HepG2 (cell line): ENCODE measurements around the gene APLP1. TPM values are rescaled to one million over a fixed set of nuclear protein-coding genes. Genes with fewer than 3 reads are reported as not detected.

Experiments
- CREM ChIP-seq, 2 experiments: sonication (generic) in 1 of 2; formaldehyde crosslinking in 1 of 2; IDR thresholded peaks; 2 replicates each; pipeline versions ENCODE4 v1.4.0 to v1.6.1; 2016 to 2020; ENCODE audit warnings: antibody characterized with exemption in 1 of 2, mild to moderate bottlenecking in 1 of 2, missing genetic modification reagents in 1 of 2
- PHF21A ChIP-seq: sonication (generic); formaldehyde crosslinking; IDR thresholded peaks from 2 replicates; pipeline ENCODE4 v1.5.0; 2020; ENCODE audit warnings: mild to moderate bottlenecking, missing genetic modification reagents
- TCF12 ChIP-seq, 2 experiments: fragments of 450-650 bp in 1 of 2; sonication (generic) in 1 of 2; formaldehyde crosslinking in 1 of 2; IDR thresholded peaks; 2 replicates each; pipeline versions ENCODE4 v1.6.1 to v1.8.0; 2017 to 2022; ENCODE audit warnings: antibody characterized with exemption in 1 of 2, mild to moderate bottlenecking in 1 of 2, missing genetic modification reagents in 1 of 2, moderate library complexity in 1 of 2
- ZFP36L2 ChIP-seq: sonication (generic); formaldehyde crosslinking; IDR thresholded peaks from 2 replicates; pipeline ENCODE4 v1.4.0; 2020; ENCODE audit warnings: missing genetic modification reagents
- ZNF292 ChIP-seq: sonication (generic); formaldehyde crosslinking; IDR thresholded peaks from 2 replicates; pipeline ENCODE4 v1.8.1; 2022; ENCODE audit warnings: mild to moderate bottlenecking, low read depth, missing genetic modification reagents, borderline replicate concordance
- ZNF780A ChIP-seq: sonication (generic); formaldehyde crosslinking; IDR thresholded peaks from 2 replicates; pipeline ENCODE4 v1.8.0; 2022; ENCODE audit warnings: mild to moderate bottlenecking, missing genetic modification reagents, moderate library complexity
- ZSCAN21 ChIP-seq: sonication (generic); formaldehyde crosslinking; IDR thresholded peaks from 2 replicates; pipeline ENCODE4 v1.8.0; 2022; ENCODE audit warnings: mild to moderate bottlenecking, missing genetic modification reagents, moderate library complexity, borderline replicate concordance
- ZSCAN31 ChIP-seq: sonication (generic); formaldehyde crosslinking; IDR thresholded peaks from 2 replicates; pipeline ENCODE4 v1.5.0; 2020; ENCODE audit warnings: low read depth, mild to moderate bottlenecking, missing genetic modification reagents
- polyA plus RNA-seq, 8 experiments: library from polyadenylated mRNA; depleted of rRNA in 3 of 8; stranded (reverse) in 7 of 8; unstranded in 1 of 8; fragments of >200 nt; fragmentation: Illumina TruSeq in 4 of 8; extraction: Trizol in 4 of 8; gene quantifications; 2 replicates each; pipeline versions ENCODE4 v1.2.1 to v1.2.3, GENCODE V29; 2011 to 2016; ENCODE audit warnings: low read depth in 4 of 8, missing spikeins in 1 of 8, mixed read lengths in 1 of 8; ENCODE audit not compliant: insufficient read depth in 1 of 8
- total RNA-seq, 5 experiments: library from RNA; depleted of rRNA; stranded (reverse); fragments of >200 nt; fragmentation: Illumina TruSeq; extraction: Trizol; gene quantifications; 2 replicates each; pipeline ENCODE4 v1.2.3, GENCODE V29; 2016; ENCODE audit warnings: low read depth in 1 of 5
- TF ChIP-seq, protein P1 (sequence below), 2 experiments: sonication (generic) in 1 of 2; formaldehyde crosslinking in 1 of 2; IDR thresholded peaks; 2 replicates each; pipeline versions ENCODE4 v1.6.1 to v1.9.0; 2014 to 2022; ENCODE audit warnings: antibody characterized with exemption in 1 of 2, borderline replicate concordance in 1 of 2, inconsistent platforms in 1 of 2, low read depth in 1 of 2, missing genetic modification reagents in 1 of 2
- TF ChIP-seq, protein P2 (sequence below): sonication (generic); formaldehyde crosslinking; IDR thresholded peaks from 2 replicates; pipeline ENCODE4 v1.5.1; 2020; ENCODE audit warnings: mild to moderate bottlenecking, missing genetic modification reagents, borderline replicate concordance
- TF ChIP-seq, protein P3 (sequence below): IDR thresholded peaks from 2 replicates; pipeline ENCODE4 v1.4.0; 2020; ENCODE audit warnings: mild to moderate bottlenecking, missing genetic modification reagents

APLP1 gene
- total and polyA plus RNA-seq, 2 of the 13 experiments (the other 11 are each of a cell fraction or from before 2014, with no cell fraction given), result 2.0 to 2.9 TPM

DNA sequence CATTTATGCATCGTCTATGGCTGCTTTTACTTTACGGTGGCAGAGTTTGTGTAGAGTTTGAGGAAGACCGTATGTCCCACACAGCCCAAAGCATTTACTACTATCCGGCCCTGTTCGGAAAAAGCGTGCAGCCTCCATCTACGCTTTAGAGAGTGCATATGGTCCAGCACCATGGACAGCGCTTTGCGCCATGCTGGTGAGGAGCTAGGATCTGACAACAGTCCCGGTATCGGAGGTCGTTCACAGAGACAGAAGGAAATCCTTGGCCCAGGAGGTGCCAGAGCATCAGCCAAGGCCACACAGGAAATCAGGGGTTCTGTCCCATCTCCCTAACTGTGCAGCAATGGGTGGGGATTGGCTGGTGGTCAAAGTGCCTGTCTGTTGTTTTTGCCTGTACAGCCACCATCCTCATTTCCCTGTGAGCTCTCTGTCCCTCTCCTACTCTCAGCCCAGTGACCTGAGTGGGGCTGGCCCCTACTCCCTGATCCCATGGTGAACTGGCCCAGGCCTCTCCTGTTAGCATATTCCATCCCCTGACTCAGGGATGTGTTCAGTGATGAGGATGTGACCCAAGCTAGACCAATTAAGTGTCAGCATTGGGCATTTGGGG is 39.6 kb upstream of the APLP1 start (continued):
- TF ChIP-seq, protein P1, sequence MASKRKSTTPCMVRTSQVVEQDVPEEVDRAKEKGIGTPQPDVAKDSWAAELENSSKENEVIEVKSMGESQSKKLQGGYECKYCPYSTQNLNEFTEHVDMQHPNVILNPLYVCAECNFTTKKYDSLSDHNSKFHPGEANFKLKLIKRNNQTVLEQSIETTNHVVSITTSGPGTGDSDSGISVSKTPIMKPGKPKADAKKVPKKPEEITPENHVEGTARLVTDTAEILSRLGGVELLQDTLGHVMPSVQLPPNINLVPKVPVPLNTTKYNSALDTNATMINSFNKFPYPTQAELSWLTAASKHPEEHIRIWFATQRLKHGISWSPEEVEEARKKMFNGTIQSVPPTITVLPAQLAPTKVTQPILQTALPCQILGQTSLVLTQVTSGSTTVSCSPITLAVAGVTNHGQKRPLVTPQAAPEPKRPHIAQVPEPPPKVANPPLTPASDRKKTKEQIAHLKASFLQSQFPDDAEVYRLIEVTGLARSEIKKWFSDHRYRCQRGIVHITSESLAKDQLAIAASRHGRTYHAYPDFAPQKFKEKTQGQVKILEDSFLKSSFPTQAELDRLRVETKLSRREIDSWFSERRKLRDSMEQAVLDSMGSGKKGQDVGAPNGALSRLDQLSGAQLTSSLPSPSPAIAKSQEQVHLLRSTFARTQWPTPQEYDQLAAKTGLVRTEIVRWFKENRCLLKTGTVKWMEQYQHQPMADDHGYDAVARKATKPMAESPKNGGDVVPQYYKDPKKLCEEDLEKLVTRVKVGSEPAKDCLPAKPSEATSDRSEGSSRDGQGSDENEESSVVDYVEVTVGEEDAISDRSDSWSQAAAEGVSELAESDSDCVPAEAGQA (IDR thresholded peaks at IDR 0.05; ENCODE audit: low read depth), result no peak
- TF ChIP-seq, protein P1 (CRISPR knock-in tag; IDR thresholded peaks at IDR 0.05; ENCODE audit: borderline replicate concordance), result 0 out of 2 replicates have a peak, but pooled peaks have one; percentile 55
- TF ChIP-seq ZNF292, result peak; percentile 23; the same call in 1 of the 2 replicates
- TF ChIP-seq, protein P2, sequence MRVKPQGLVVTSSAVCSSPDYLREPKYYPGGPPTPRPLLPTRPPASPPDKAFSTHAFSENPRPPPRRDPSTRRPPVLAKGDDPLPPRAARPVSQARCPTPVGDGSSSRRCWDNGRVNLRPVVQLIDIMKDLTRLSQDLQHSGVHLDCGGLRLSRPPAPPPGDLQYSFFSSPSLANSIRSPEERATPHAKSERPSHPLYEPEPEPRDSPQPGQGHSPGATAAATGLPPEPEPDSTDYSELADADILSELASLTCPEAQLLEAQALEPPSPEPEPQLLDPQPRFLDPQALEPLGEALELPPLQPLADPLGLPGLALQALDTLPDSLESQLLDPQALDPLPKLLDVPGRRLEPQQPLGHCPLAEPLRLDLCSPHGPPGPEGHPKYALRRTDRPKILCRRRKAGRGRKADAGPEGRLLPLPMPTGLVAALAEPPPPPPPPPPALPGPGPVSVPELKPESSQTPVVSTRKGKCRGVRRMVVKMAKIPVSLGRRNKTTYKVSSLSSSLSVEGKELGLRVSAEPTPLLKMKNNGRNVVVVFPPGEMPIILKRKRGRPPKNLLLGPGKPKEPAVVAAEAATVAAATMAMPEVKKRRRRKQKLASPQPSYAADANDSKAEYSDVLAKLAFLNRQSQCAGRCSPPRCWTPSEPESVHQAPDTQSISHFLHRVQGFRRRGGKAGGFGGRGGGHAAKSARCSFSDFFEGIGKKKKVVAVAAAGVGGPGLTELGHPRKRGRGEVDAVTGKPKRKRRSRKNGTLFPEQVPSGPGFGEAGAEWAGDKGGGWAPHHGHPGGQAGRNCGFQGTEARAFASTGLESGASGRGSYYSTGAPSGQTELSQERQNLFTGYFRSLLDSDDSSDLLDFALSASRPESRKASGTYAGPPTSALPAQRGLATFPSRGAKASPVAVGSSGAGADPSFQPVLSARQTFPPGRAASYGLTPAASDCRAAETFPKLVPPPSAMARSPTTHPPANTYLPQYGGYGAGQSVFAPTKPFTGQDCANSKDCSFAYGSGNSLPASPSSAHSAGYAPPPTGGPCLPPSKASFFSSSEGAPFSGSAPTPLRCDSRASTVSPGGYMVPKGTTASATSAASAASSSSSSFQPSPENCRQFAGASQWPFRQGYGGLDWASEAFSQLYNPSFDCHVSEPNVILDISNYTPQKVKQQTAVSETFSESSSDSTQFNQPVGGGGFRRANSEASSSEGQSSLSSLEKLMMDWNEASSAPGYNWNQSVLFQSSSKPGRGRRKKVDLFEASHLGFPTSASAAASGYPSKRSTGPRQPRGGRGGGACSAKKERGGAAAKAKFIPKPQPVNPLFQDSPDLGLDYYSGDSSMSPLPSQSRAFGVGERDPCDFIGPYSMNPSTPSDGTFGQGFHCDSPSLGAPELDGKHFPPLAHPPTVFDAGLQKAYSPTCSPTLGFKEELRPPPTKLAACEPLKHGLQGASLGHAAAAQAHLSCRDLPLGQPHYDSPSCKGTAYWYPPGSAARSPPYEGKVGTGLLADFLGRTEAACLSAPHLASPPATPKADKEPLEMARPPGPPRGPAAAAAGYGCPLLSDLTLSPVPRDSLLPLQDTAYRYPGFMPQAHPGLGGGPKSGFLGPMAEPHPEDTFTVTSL, result no peak
- no peak for TF ChIP-seq CREM (IDR thresholded peaks at IDR 0.05)
- TF ChIP-seq CREM (CRISPR knock-in tag; IDR thresholded peaks at IDR 0.05), result no peak
- peak; percentile 86 for TF ChIP-seq ZNF780A (CRISPR knock-in tag)
- TF ChIP-seq ZFP36L2 (CRISPR knock-in tag), result peak; percentile 97
- TF ChIP-seq TCF12 (IDR thresholded peaks at IDR 0.05), result no peak
- no peak for TF ChIP-seq TCF12 (CRISPR knock-in tag; IDR thresholded peaks at IDR 0.05)
- TF ChIP-seq ZSCAN21 (CRISPR knock-in tag), result peak; percentile 96
- 0 out of 2 replicates have a peak, but pooled peaks have one; percentile 25 for TF ChIP-seq PHF21A (CRISPR knock-in tag)
- TF ChIP-seq, protein P3, sequence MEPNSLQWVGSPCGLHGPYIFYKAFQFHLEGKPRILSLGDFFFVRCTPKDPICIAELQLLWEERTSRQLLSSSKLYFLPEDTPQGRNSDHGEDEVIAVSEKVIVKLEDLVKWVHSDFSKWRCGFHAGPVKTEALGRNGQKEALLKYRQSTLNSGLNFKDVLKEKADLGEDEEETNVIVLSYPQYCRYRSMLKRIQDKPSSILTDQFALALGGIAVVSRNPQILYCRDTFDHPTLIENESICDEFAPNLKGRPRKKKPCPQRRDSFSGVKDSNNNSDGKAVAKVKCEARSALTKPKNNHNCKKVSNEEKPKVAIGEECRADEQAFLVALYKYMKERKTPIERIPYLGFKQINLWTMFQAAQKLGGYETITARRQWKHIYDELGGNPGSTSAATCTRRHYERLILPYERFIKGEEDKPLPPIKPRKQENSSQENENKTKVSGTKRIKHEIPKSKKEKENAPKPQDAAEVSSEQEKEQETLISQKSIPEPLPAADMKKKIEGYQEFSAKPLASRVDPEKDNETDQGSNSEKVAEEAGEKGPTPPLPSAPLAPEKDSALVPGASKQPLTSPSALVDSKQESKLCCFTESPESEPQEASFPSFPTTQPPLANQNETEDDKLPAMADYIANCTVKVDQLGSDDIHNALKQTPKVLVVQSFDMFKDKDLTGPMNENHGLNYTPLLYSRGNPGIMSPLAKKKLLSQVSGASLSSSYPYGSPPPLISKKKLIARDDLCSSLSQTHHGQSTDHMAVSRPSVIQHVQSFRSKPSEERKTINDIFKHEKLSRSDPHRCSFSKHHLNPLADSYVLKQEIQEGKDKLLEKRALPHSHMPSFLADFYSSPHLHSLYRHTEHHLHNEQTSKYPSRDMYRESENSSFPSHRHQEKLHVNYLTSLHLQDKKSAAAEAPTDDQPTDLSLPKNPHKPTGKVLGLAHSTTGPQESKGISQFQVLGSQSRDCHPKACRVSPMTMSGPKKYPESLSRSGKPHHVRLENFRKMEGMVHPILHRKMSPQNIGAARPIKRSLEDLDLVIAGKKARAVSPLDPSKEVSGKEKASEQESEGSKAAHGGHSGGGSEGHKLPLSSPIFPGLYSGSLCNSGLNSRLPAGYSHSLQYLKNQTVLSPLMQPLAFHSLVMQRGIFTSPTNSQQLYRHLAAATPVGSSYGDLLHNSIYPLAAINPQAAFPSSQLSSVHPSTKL (CRISPR knock-in tag), result peak; percentile 71
- TF ChIP-seq ZSCAN31 (CRISPR knock-in tag), result peak; percentile 36; the same call in 1 of the 2 replicates
